Ovary (tissue), 3 donors: ENCODE measurements around the gene NEBL.

Experiments
- EP300 ChIP-seq: sonication (generic); formaldehyde crosslinking; IDR thresholded peaks from one replicate; pipeline ENCODE4 v1.6.1; 2017; ENCODE audit warnings: antibody characterized with exemption
- POLR2A ChIP-seq: fragments of 450-650 bp; IDR thresholded peaks from one replicate; pipeline ENCODE4 v1.6.1; 2017; ENCODE audit warnings: antibody characterized with exemption, mild to moderate bottlenecking, moderate library complexity
- TF ChIP-seq, protein P1 (sequence below), 3 donors: fragments of 450-650 bp in 2 of 3; fragments of 200-600 bp in 1 of 3; IDR thresholded peaks; one replicate each; pipeline versions ENCODE4 v1.5.1 to v1.8.0; 2016 to 2022; ENCODE audit warnings: antibody characterized with exemption in 3 of 3, mild to moderate bottlenecking in 1 of 3
- donor health status: DM: no; HTN: no; CAD: no.

GRCh38 chr10:20760460-20760859, 136.7 kb downstream of the NEBL start:
- TF ChIP-seq POLR2A (no peak), EP300 (no peak)
- TF ChIP-seq, protein P1, sequence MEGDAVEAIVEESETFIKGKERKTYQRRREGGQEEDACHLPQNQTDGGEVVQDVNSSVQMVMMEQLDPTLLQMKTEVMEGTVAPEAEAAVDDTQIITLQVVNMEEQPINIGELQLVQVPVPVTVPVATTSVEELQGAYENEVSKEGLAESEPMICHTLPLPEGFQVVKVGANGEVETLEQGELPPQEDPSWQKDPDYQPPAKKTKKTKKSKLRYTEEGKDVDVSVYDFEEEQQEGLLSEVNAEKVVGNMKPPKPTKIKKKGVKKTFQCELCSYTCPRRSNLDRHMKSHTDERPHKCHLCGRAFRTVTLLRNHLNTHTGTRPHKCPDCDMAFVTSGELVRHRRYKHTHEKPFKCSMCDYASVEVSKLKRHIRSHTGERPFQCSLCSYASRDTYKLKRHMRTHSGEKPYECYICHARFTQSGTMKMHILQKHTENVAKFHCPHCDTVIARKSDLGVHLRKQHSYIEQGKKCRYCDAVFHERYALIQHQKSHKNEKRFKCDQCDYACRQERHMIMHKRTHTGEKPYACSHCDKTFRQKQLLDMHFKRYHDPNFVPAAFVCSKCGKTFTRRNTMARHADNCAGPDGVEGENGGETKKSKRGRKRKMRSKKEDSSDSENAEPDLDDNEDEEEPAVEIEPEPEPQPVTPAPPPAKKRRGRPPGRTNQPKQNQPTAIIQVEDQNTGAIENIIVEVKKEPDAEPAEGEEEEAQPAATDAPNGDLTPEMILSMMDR (IDR thresholded peaks at IDR 0.05) = no peak
